ENCODE results near the gene KLHL14. TPM values are rescaled to one million over a fixed set of nuclear protein-coding genes. Genes with fewer than 3 reads are reported as not detected.

Gene KLHL14
- total and polyA plus RNA-seq, 2 donors (not counting 1 experiment from before 2014, with no cell fraction given): 18.5 to 42.5 TPM

GRCh38 chr18:32672398-32672797 is 100.4 kb downstream of the KLHL14 start:
- Mint-ChIP-seq H3K27me3 (no peaks in the 10 kb centered on the region), H3K9me3 (ENCODE audit: insufficient read depth) (no peaks in the 10 kb centered on the region), H3K27ac (no peak overlapping the region), H3K4me3 (no peak overlapping the region), H3K4me1 (no peaks in the 10 kb centered on the region)
- no peaks in the 10 kb centered on the region for H3K4me1 ChIP-seq (ENCODE audit: control insufficient read depth in 2 of 2, insufficient read depth in 2 of 2, low read length in 2 of 2)
- H3K79me2 ChIP-seq (ENCODE audit: control insufficient read depth, insufficient read depth, low read length): no peaks in the 10 kb centered on the region
- ChIA-PET CTCF (no interaction called here), POLR2A (no interaction called here)
- no peak overlapping the region for H3K4me3 ChIP-seq (ENCODE audit: control extremely low read depth in 1 of 5, extremely low read depth in 1 of 5, insufficient read depth in 1 of 5, low read depth in 2 of 5, low read length in 4 of 5)
- intact Hi-C loops (cut with micrococcal nuclease): no loop called here
- H2AFZ ChIP-seq (ENCODE audit: insufficient read depth, low read depth, low read length, poor library complexity, severe bottlenecking): no peak overlapping the region
- ATAC-seq (ENCODE audit: low read depth) (no peak), DNase-seq (no peak)
- TF ChIP-seq EZH2 (IDR thresholded peaks at IDR 0.05; ENCODE audit: borderline replicate concordance, insufficient read depth, low read depth, low read length, poor library complexity, severe bottlenecking) (no peak), CTCF (IDR thresholded peaks at IDR 0.05) (no peak)
- H3K36me3 ChIP-seq (replicated peaks in 1 of 2; ENCODE audit: control extremely low read depth in 1 of 2, control insufficient read depth in 1 of 2, extremely low read depth in 1 of 2, insufficient read depth in 2 of 2, low read length in 1 of 2): peaks cover 2 to 30% of the 10 kb centered on the region in 2 experiments
- no peak overlapping the region for H3K4me2 ChIP-seq (replicated peaks; ENCODE audit: low read depth, low read length, poor library complexity, severe bottlenecking)
- no peak overlapping the region for H3K27ac ChIP-seq (ENCODE audit: low read length in 2 of 2)
- H3K27me3 ChIP-seq (replicated peaks in 1 of 4; ENCODE audit: control extremely low read depth in 1 of 4, control insufficient read depth in 3 of 4, insufficient read depth in 4 of 4, low read length in 3 of 4): no peaks in the 10 kb centered on the region
- no peaks in the 10 kb centered on the region for H4K20me1 ChIP-seq (ENCODE audit: control insufficient read depth, insufficient read depth, low read length, poor library complexity, severe bottlenecking)
- H3K9ac ChIP-seq (ENCODE audit: low read length): no peak overlapping the region
- WGBS (ENCODE audit: insufficient coverage): no CpG with 5 or more reads among the region's 1 CpG
- H3K9me3 ChIP-seq (ENCODE audit: control extremely low read depth in 1 of 3, control insufficient read depth in 2 of 3, insufficient read depth in 1 of 3, low read length in 2 of 3): no peaks in the 10 kb centered on the region

GRCh38 chr18:32670727-32671126 is 102.1 kb downstream of the KLHL14 start:
- intact Hi-C loops (cut with micrococcal nuclease): no loop called here
- Histone ChIP-seq H3K9me3 (ENCODE audit: control extremely low read depth in 1 of 3, control insufficient read depth in 2 of 3, insufficient read depth in 1 of 3, low read length in 2 of 3) (no peaks in the 10 kb centered on the region), H4K20me1 (ENCODE audit: control insufficient read depth, insufficient read depth, low read length, poor library complexity, severe bottlenecking) (no peaks in the 10 kb centered on the region), H3K9ac (ENCODE audit: low read length) (no peak overlapping the region), H3K36me3 (replicated peaks in 1 of 2; ENCODE audit: control extremely low read depth in 1 of 2, control insufficient read depth in 1 of 2, extremely low read depth in 1 of 2, insufficient read depth in 2 of 2, low read length in 1 of 2) (peaks cover 0 to 19% of the 10 kb centered on the region in 2 experiments), H3K27ac (ENCODE audit: low read length in 2 of 2) (no peak overlapping the region), H3K4me1 (ENCODE audit: control insufficient read depth in 2 of 2, insufficient read depth in 2 of 2, low read length in 2 of 2) (no peaks in the 10 kb centered on the region), H3K79me2 (ENCODE audit: control insufficient read depth, insufficient read depth, low read length) (no peaks in the 10 kb centered on the region), H3K4me3 (ENCODE audit: control extremely low read depth in 1 of 5, extremely low read depth in 1 of 5, insufficient read depth in 1 of 5, low read depth in 2 of 5, low read length in 4 of 5) (no peak overlapping the region), H3K27me3 (replicated peaks in 1 of 4; ENCODE audit: control extremely low read depth in 1 of 4, control insufficient read depth in 3 of 4, insufficient read depth in 4 of 4, low read length in 3 of 4) (no peaks in the 10 kb centered on the region), H3K4me2 (replicated peaks; ENCODE audit: low read depth, low read length, poor library complexity, severe bottlenecking) (no peak overlapping the region), H2AFZ (ENCODE audit: insufficient read depth, low read depth, low read length, poor library complexity, severe bottlenecking) (no peak overlapping the region)
- no peak for TF ChIP-seq CTCF (IDR thresholded peaks at IDR 0.05)
- TF ChIP-seq EZH2 (IDR thresholded peaks at IDR 0.05; ENCODE audit: borderline replicate concordance, insufficient read depth, low read depth, low read length, poor library complexity, severe bottlenecking): no peak
- no peak overlapping the region for H3K27ac Mint-ChIP-seq
- CTCF ChIA-PET: interaction anchor here (1.2 kb wide), 1 partner anchor 252 kb away, joined by 3 read pairs; no protein-coding TSS in a partner anchor
- POLR2A ChIA-PET: no interaction called here
- ATAC-seq (ENCODE audit: low read depth) (no peak), DNase-seq (no peak)
- H3K4me3 Mint-ChIP-seq: no peak overlapping the region
- H3K9me3 Mint-ChIP-seq (ENCODE audit: insufficient read depth): no peaks in the 10 kb centered on the region
- no peaks in the 10 kb centered on the region for H3K27me3 Mint-ChIP-seq
- H3K4me1 Mint-ChIP-seq: no peaks in the 10 kb centered on the region
